WERI-Rb-1 (cell line): ENCODE measurements around the gene GGACT.
A peak's percentile ranks its signal among the peaks of the same experiment; 100 is the strongest.

Source experiments
- DNase-seq: peaks from one replicate; pipeline ENCODE4 v3.0.0-alpha.2; 2020
- H3K27ac ChIP-seq: fragments of 250-450 bp; sonication (Bioruptor Pico); 2 replicates; pipeline ENCODE4 v1.5.1; 2020; ENCODE audit warnings: mild to moderate bottlenecking, moderate library complexity
- H3K27me3 ChIP-seq: fragments of 250-450 bp; sonication (Bioruptor Pico); 2 replicates; pipeline ENCODE4 v1.5.1; 2021; ENCODE audit warnings: mild to moderate bottlenecking, low read depth, moderate library complexity; ENCODE audit not compliant: insufficient read depth, severe bottlenecking
- H3K36me3 ChIP-seq: fragments of 250-450 bp; sonication (Bioruptor Pico); 2 replicates; pipeline ENCODE4 v1.5.1; 2020; ENCODE audit warnings: mild to moderate bottlenecking, moderate library complexity
- H3K4me3 ChIP-seq: 2 replicates; pipeline ENCODE4 v1.5.1; 2011; ENCODE audit warnings: low read depth, mild to moderate bottlenecking, control low read depth, low read length
- H3K9me3 ChIP-seq: fragments of 250-450 bp; sonication (Bioruptor Pico); 2 replicates; pipeline ENCODE4 v1.5.1; 2021; ENCODE audit warnings: mild to moderate bottlenecking, moderate library complexity; ENCODE audit not compliant: severe bottlenecking
- CTCF ChIP-seq: IDR thresholded peaks from 2 replicates; pipeline ENCODE4 v1.5.1; 2011; ENCODE audit warnings: low read depth, mild to moderate bottlenecking, control low read depth, inconsistent platforms, low read length

Gene GGACT

GRCh38 chr13:100588331-100589177 is at the start of gene GGACT:
GGACT (minus strand) TSS chr13:100588789; CDS start chr13:100532591, 56,198 bp downstream.
- DNase-seq: peak; percentile 93
- peak within 1 kb of the TSS; percentile 81 for H3K4me3 ChIP-seq
- H3K27me3 ChIP-seq: peaks cover 44% of the 10 kb centered on the region
- H3K9me3 ChIP-seq: no peaks in the 10 kb centered on the region
- H3K36me3 ChIP-seq: no peaks in the 10 kb centered on the region
- TF ChIP-seq CTCF: peak; percentile 98
- H3K27ac ChIP-seq: peak within 1 kb of the TSS; percentile 58

- H3K4me3 ChIP-seq: no peak overlapping the region
- no peaks in the 10 kb centered on the region for H3K9me3 ChIP-seq
- no peak for TF ChIP-seq CTCF
- H3K27me3 ChIP-seq: no peaks in the 10 kb centered on the region
- no peak overlapping the region for H3K27ac ChIP-seq
- H3K36me3 ChIP-seq: peaks cover 77% of the 10 kb centered on the region
- no peak for DNase-seq
These were observed 49.2 kb upstream of the GGACT start for GRCh38 chr13:100637796-100638195.

GRCh38 chr13:100637380-100637779 is 48.8 kb upstream of the GGACT start:
- no peaks in the 10 kb centered on the region for H3K9me3 ChIP-seq
- H3K27ac ChIP-seq: no peak overlapping the region
- DNase-seq: no peak
- H3K4me3 ChIP-seq: no peak overlapping the region
- no peak for TF ChIP-seq CTCF
- peaks cover 73% of the 10 kb centered on the region for H3K36me3 ChIP-seq
- H3K27me3 ChIP-seq: no peaks in the 10 kb centered on the region

- DNase-seq: no peak
- H3K9me3 ChIP-seq: no peaks in the 10 kb centered on the region
- H3K27ac ChIP-seq: no peak overlapping the region
- peaks cover 67% of the 10 kb centered on the region for H3K36me3 ChIP-seq
- no peak for TF ChIP-seq CTCF
- no peak overlapping the region for H3K4me3 ChIP-seq
- H3K27me3 ChIP-seq: no peaks in the 10 kb centered on the region
These were observed 47.9 kb upstream of the GGACT start for GRCh38 chr13:100636441-100636840.

GRCh38 chr13:100636004-100636403 is 47.4 kb upstream of the GGACT start:
- H3K4me3 ChIP-seq: no peak overlapping the region
- no peak overlapping the region for H3K27ac ChIP-seq
- no peak for TF ChIP-seq CTCF
- no peaks in the 10 kb centered on the region for H3K9me3 ChIP-seq
- no peak for DNase-seq
- H3K36me3 ChIP-seq: peaks cover 62% of the 10 kb centered on the region
- no peaks in the 10 kb centered on the region for H3K27me3 ChIP-seq

- DNase-seq: no peak
- Histone ChIP-seq H3K4me3 (no peak overlapping the region), H3K27me3 (no peaks in the 10 kb centered on the region), H3K9me3 (no peaks in the 10 kb centered on the region), H3K36me3 (peaks cover 69% of the 10 kb centered on the region), H3K27ac (no peak overlapping the region)
- no peak for TF ChIP-seq CTCF
These were observed 46.1 kb upstream of the GGACT start for GRCh38 chr13:100634696-100635095.
